Measurements from ENCODE around the gene APBA2. TPM values are rescaled to one million over a fixed set of nuclear protein-coding genes. Genes with fewer than 3 reads are reported as not detected.
"Not testable (repeated sequence)": the region's sequence is repeated elsewhere in the genome, so short reads cannot be mapped to it uniquely, and the experiment has no call there.

The APBA2 gene
- total RNA-seq = 100 to 1,000 TPM in 2 of 5 donors, 10 to 100 TPM in 3; 78.9 to 118 (median 94.9) TPM
- 66.5 TPM for total RNA-seq (2013)
- 22.2 to 305 (median 131) reads per million in 29 experiments for total RNA-seq

DNA sequence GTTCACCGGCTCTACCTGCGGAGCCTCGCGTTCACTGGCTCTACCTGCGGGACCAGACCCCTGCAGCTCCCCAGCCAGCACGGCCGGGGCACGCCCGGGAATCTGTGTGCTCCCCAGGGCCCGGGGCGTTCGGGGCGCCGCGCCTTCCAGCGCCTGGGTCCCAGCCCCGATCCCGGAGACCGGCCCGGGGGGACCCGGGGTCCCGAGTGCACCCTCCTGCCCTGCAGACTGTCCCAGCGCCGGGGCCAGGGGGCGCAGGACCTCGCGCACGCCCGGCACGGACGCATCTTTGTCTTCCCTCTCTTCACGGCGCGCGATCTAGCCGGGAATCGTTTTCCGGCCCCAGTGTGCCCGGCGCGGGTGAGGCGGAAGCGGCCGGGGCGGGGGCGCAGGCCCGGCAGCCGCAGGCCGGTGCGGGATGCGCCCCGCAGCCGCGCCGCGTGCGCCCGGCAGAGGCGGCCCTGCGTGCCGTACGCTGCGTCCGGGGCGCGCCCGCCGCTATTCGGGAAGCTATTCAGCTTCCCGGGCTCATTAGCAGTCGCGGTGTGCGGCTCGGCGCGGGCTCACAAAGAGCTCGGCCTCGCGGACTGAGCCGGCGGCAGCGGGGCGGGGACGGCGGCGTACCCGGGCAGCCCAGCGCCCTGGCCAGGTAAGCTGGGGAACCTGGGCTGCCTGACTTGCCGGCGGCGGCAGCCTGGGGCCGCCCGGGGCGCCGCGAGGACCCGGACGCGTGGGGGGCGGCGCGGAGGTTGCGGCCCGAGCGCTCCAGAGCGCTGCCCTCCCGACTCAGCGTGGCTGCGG, at the start of gene APBA2:
TSS of gene APBA2 (plus strand) at position 345 of the 801 bp plus-strand sequence. CDS start 167,911 bp downstream, outside the sequence.
- peak within 1 kb of the TSS; percentile 58 for H3K27ac ChIP-seq (ENCODE audit: low read length)
- peaks cover 0 to 12% of the 10 kb centered on the region in 2 experiments for H3K27me3 ChIP-seq (replicated peaks in 1 of 2; ENCODE audit: control insufficient read depth in 2 of 2, extremely low read depth in 1 of 2, insufficient read depth in 2 of 2, low read length in 1 of 2)
- H3K9me3 ChIP-seq = no peaks in the 10 kb centered on the region
- no peaks in the 10 kb centered on the region for H3K9me3 Mint-ChIP-seq
- H3K36me3 ChIP-seq (ENCODE audit: control insufficient read depth in 2 of 2, extremely low read depth in 1 of 2, insufficient read depth in 1 of 2, low read length in 1 of 2) = no peaks in the 10 kb centered on the region
- ChIA-PET CTCF (interaction anchor here in 1 of 2 donors (1.2 kb wide), 1 partner anchor 90 kb away, joined by 3 read pairs; no protein-coding TSS in a partner anchor), POLR2A (interaction anchor here in 1 of 2 donors (0.6 kb wide), 1 partner anchor 55 kb away, joined by 3 read pairs; no protein-coding TSS in a partner anchor)
- WGBS (ENCODE audit: insufficient coverage) = 1% methylated on average over 109 of the region's 109 CpGs
- H3K4me3 Mint-ChIP-seq = peak within 1 kb of the TSS; percentile 85 to 89 (median 88)
- ATAC-seq (replicated peaks in 1 of 4) (peak; percentile 62 to 68 (median 68)), DNase-seq (peak in 34 of 35 experiments; percentile 18 to 70 (median 47))
- peaks cover 4% of the 10 kb centered on the region for H3K36me3 Mint-ChIP-seq
- peaks cover 0 to 3% of the 10 kb centered on the region in 2 donors for H3K27me3 Mint-ChIP-seq
- peaks cover 17 to 53% of the 10 kb centered on the region in 2 experiments for H3K4me1 ChIP-seq (ENCODE audit: control insufficient read depth in 1 of 2, extremely low read depth in 1 of 2, insufficient read depth in 2 of 2, low read length in 2 of 2)
- H3K4me1 Mint-ChIP-seq = peaks cover 38 to 48% (median 41%) of the 10 kb centered on the region in 3 donors
- H3K4me3 ChIP-seq (ENCODE audit: control insufficient read depth in 1 of 2, extremely low read depth in 1 of 2, low read length in 1 of 2) = peak within 1 kb of the TSS; percentile 70 to 79
- peak within 1 kb of the TSS; percentile 99 to 100 for H3K27ac Mint-ChIP-seq

DNA sequence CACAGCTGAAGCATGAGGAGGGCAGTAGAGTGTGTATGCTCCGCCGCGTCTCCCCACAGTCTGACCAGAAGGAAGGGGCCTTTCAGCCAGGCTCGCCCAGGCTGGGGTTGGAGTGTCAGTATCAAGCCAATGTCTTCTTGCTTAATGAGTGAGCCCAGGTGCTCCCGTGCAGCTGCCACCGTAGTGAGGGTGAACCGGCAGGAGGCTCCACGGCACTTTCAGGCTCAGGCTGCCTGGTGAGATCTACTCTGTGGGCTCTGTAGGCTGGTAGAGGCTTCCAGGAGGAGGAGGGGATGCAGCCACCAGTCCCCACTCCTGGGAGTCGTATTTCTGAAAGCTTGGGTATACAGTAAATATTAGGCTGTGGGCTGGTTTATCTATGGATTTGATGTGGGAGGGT, 45.5 kb upstream of the APBA2 start:
- H3K4me1 ChIP-seq (ENCODE audit: control insufficient read depth in 1 of 2, extremely low read depth in 1 of 2, insufficient read depth in 2 of 2, low read length in 2 of 2); H3K27ac Mint-ChIP-seq; CTCF ChIA-PET; H3K27me3 Mint-ChIP-seq; ATAC-seq (replicated peaks in 1 of 4); H3K36me3 ChIP-seq (ENCODE audit: control insufficient read depth in 2 of 2, extremely low read depth in 1 of 2, insufficient read depth in 1 of 2, low read length in 1 of 2); H3K4me3 Mint-ChIP-seq; H3K36me3 Mint-ChIP-seq; DNase-seq; H3K27ac ChIP-seq (ENCODE audit: low read length); H3K27me3 ChIP-seq (replicated peaks in 1 of 2; ENCODE audit: control insufficient read depth in 2 of 2, extremely low read depth in 1 of 2, insufficient read depth in 2 of 2, low read length in 1 of 2); H3K4me1 Mint-ChIP-seq; H3K9me3 ChIP-seq; POLR2A ChIA-PET; H3K9me3 Mint-ChIP-seq; H3K4me3 ChIP-seq (ENCODE audit: control insufficient read depth in 1 of 2, extremely low read depth in 1 of 2, low read length in 1 of 2): not testable (repeated sequence)
- WGBS (ENCODE audit: insufficient coverage) = no CpG with 5 or more reads among the region's 9 CpGs

DNA sequence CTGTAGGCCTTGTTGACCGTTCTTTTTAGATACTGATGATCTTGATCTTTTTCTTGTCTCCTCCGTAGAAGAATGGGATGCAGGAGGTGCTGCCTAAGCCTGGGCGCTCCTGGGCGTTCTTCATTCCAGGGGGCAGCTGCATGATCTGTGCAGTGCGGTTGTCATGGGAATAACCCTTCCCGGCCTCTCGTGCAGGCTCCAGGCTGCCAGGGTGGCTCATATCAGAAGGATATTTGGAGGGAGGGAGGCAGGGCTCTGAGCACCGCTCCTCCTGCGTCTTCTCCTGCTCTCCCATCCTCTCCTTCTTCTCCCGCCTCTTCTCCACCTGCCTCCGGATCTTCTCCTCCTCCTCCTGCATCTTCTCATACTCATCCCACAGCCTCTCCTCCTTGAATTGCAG, 43.6 kb upstream of the APBA2 start:
- H3K36me3 ChIP-seq (ENCODE audit: control insufficient read depth in 2 of 2, extremely low read depth in 1 of 2, insufficient read depth in 1 of 2, low read length in 1 of 2); H3K4me3 Mint-ChIP-seq; DNase-seq; H3K4me1 Mint-ChIP-seq; H3K36me3 Mint-ChIP-seq; H3K27ac ChIP-seq (ENCODE audit: low read length); H3K4me1 ChIP-seq (ENCODE audit: control insufficient read depth in 1 of 2, extremely low read depth in 1 of 2, insufficient read depth in 2 of 2, low read length in 2 of 2); ATAC-seq (replicated peaks in 1 of 4); H3K9me3 ChIP-seq; H3K27me3 ChIP-seq (replicated peaks in 1 of 2; ENCODE audit: control insufficient read depth in 2 of 2, extremely low read depth in 1 of 2, insufficient read depth in 2 of 2, low read length in 1 of 2); H3K27me3 Mint-ChIP-seq; H3K27ac Mint-ChIP-seq; H3K9me3 Mint-ChIP-seq; POLR2A ChIA-PET; H3K4me3 ChIP-seq (ENCODE audit: control insufficient read depth in 1 of 2, extremely low read depth in 1 of 2, low read length in 1 of 2): not testable (repeated sequence)
- CTCF ChIA-PET = interaction anchor here in 1 of 2 donors (0.7 kb wide), 1 partner anchor 60 kb away, joined by 3 read pairs; no protein-coding TSS in a partner anchor
- WGBS (ENCODE audit: insufficient coverage) = 92% methylated on average over 7 of the region's 11 CpGs

DNA sequence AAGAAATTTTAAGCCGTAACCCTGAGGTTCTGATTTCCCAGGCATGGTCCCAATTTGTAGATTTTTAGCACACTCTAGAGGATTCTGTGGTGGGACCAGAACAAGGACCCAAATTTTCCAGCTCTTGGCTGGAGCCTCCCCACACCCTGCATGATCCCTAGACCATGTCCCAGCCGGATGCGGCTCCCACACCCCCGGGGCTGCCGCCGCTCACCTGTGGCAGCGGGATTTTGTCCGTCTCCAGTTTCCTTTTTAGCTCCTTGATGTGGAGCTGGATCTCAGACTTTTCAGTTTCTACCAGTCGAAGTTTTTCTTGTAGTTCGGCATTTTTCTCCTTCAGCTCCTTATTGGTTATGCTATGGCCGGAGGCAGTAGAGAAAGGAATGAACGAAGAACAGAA, 42.3 kb upstream of the APBA2 start:
- ATAC-seq (replicated peaks in 1 of 4); H3K9me3 ChIP-seq; H3K27ac Mint-ChIP-seq; H3K9me3 Mint-ChIP-seq; H3K36me3 Mint-ChIP-seq; H3K4me3 ChIP-seq (ENCODE audit: control insufficient read depth in 1 of 2, extremely low read depth in 1 of 2, low read length in 1 of 2); H3K36me3 ChIP-seq (ENCODE audit: control insufficient read depth in 2 of 2, extremely low read depth in 1 of 2, insufficient read depth in 1 of 2, low read length in 1 of 2); H3K27ac ChIP-seq (ENCODE audit: low read length); H3K27me3 Mint-ChIP-seq; POLR2A ChIA-PET; H3K27me3 ChIP-seq (replicated peaks in 1 of 2; ENCODE audit: control insufficient read depth in 2 of 2, extremely low read depth in 1 of 2, insufficient read depth in 2 of 2, low read length in 1 of 2); H3K4me3 Mint-ChIP-seq; H3K4me1 ChIP-seq (ENCODE audit: control insufficient read depth in 1 of 2, extremely low read depth in 1 of 2, insufficient read depth in 2 of 2, low read length in 2 of 2); DNase-seq: not testable (repeated sequence)
- CTCF ChIA-PET = interaction anchor here in 1 of 2 donors (0.6 kb wide), 1 partner anchor 113 kb away, joined by 3 read pairs; no protein-coding TSS in a partner anchor
- peaks cover 5 to 14% (median 7%) of the 10 kb centered on the region in 3 donors for H3K4me1 Mint-ChIP-seq
- WGBS (ENCODE audit: insufficient coverage) = 94% methylated on average over 3 of the region's 12 CpGs

DNA sequence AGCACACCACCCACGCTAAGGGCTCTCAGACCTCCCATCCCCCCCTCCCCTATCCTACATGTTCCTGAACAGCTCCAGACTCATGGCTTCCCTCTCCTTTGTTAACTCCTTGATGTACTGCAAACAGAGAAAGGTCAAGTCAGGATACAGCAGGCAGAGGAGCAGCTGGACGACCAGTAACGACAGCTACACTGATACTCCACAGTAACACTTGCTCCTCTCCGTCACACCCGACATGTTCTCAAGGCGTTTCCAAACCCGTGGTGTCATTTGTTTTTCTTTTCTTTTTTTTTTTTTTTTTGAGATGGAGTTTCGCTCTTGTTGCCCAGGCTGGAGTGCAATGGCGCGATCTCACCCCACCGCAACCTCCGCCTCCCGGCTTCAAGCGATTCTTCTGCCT, 41.6 kb upstream of the APBA2 start:
- H3K9me3 ChIP-seq; H3K4me3 ChIP-seq (ENCODE audit: control insufficient read depth in 1 of 2, extremely low read depth in 1 of 2, low read length in 1 of 2); ATAC-seq (replicated peaks in 1 of 4); H3K27me3 ChIP-seq (replicated peaks in 1 of 2; ENCODE audit: control insufficient read depth in 2 of 2, extremely low read depth in 1 of 2, insufficient read depth in 2 of 2, low read length in 1 of 2); H3K36me3 Mint-ChIP-seq; DNase-seq; H3K36me3 ChIP-seq (ENCODE audit: control insufficient read depth in 2 of 2, extremely low read depth in 1 of 2, insufficient read depth in 1 of 2, low read length in 1 of 2); H3K4me1 ChIP-seq (ENCODE audit: control insufficient read depth in 1 of 2, extremely low read depth in 1 of 2, insufficient read depth in 2 of 2, low read length in 2 of 2); H3K27ac Mint-ChIP-seq; CTCF ChIA-PET; POLR2A ChIA-PET; H3K27ac ChIP-seq (ENCODE audit: low read length); H3K27me3 Mint-ChIP-seq; H3K9me3 Mint-ChIP-seq; H3K4me3 Mint-ChIP-seq: not testable (repeated sequence)
- 100% methylated on average over 1 of the region's 14 CpGs for WGBS (ENCODE audit: insufficient coverage)
- H3K4me1 Mint-ChIP-seq = peaks cover 5 to 14% (median 7%) of the 10 kb centered on the region in 3 donors

DNA sequence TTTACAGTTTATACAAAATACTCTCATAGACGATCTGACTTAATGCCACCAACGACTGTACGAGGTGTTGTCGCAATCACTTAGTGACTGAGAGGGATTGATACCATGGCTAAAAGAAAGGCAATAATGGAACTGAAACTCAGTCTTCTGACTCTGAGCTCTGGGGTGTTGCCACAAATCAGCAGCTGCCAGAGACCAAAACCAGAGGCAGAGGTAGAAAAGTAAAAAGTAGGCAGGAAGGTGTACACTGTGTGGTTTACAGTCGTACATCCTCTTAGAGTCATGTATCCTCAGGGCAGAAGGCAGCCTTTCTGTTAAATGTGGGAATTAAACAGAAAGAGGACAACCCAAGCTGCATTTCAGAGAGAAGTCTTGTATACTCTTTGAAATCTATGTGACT, 38.5 kb upstream of the APBA2 start:
- CTCF ChIA-PET; H3K27me3 ChIP-seq (replicated peaks in 1 of 2; ENCODE audit: control insufficient read depth in 2 of 2, extremely low read depth in 1 of 2, insufficient read depth in 2 of 2, low read length in 1 of 2); H3K9me3 Mint-ChIP-seq; H3K36me3 Mint-ChIP-seq; H3K4me3 ChIP-seq (ENCODE audit: control insufficient read depth in 1 of 2, extremely low read depth in 1 of 2, low read length in 1 of 2); H3K27ac ChIP-seq (ENCODE audit: low read length); H3K27ac Mint-ChIP-seq; H3K27me3 Mint-ChIP-seq; DNase-seq; H3K4me1 ChIP-seq (ENCODE audit: control insufficient read depth in 1 of 2, extremely low read depth in 1 of 2, insufficient read depth in 2 of 2, low read length in 2 of 2); H3K4me3 Mint-ChIP-seq; POLR2A ChIA-PET; H3K36me3 ChIP-seq (ENCODE audit: control insufficient read depth in 2 of 2, extremely low read depth in 1 of 2, insufficient read depth in 1 of 2, low read length in 1 of 2); H3K9me3 ChIP-seq: not testable (repeated sequence)
- peaks cover 5 to 14% (median 7%) of the 10 kb centered on the region in 3 donors for H3K4me1 Mint-ChIP-seq
- WGBS (ENCODE audit: insufficient coverage) = no CpG with 5 or more reads among the region's 5 CpGs
- ATAC-seq (replicated peaks in 1 of 4) = peak; percentile 58 to 82 (median 72)
